ENCODE measurements around the gene VMP1.
"Not testable (repeated sequence)": the region's sequence is repeated elsewhere in the genome, so short reads cannot be mapped to it uniquely, and the experiment has no call there.

VMP1 gene

DNA sequence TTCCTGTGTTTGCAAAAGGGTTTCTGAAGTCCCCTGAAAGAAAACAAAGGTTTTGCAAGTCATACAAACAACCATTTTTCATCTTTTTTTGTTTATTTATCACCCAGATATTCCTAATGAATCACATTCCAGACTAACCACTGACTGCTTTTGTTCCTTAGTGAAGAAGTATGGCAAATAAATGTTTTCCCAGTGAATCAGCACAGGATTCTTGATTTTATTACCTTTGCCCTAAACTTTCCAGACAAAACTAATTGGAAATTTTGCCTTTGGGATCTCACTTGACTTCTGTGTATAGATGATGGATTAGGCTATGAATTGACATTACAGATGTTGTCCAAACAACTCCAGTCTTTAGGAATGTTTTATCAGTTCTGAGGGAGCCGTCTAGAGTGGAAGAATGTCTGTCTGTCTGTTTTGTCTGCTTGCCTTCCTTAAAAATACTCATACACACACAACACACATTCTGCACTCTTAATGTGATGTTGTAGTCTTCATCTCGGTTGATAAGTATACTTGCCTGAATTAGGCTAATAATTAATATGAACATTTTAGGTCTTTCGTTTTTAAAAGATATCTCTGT, 48.9 kb downstream of the VMP1 start:
- DNase-seq, result no peak

DNA sequence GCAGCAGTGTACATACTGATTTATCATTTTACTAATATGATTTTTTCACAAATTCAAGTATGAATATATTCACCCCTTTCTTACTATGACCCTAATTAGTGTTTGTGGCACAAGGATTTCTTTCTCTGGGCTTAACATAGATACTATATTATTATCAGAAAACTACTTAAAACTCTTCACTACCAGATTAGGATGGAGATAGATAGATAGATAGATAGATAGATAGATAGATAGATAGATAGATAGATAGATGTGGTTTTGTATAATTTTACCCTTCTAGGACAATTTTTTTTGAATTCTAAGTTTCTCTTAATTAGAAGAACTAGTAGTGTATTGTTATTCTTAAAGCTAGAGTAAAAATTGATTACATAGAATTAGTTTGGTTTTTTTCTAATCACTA, 49.6 kb downstream of the VMP1 start:
- DNase-seq, result no peak

DNA sequence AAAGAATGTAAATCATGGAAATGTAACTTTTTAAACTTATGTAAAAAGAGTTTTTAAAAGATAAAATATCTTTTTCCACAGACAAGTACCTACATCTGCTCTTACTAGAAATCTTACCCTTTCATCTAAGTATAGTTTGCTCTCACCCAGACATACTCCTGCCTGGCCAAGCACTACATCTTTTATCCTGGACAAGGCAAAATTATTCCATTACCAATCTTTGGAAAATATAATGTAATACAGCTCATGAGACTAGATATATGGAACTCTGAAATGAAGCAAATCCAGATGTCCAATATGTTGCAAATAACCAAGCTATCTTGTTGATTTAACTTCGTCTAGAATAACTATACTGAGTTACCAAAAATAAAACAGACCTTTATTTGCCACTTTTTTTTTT, 50.0 kb downstream of the VMP1 start:
- DNase-seq, result no peak

DNA sequence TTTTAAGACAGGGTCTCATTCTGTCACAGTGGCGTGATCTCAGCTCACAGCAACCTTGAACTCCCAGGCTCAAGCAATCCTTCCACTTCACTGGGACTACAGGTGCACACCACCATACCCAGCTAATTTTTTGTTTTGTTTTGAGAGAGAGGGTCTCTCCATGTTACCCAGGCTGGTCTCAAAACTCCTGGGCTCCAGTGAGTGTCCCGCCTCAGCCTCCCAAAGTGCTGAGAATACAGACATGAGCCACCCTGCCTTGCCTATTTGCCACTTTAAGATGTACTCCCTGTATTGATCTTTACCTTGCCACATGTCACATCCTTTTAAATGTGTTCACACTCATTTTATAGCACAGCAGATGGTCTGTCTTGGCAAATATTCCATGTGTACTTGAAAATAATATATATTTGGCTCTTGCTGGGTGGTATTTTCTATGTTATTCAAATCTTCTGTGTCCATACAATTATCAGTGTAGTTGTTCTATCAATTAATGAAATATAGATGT, 50.5 kb downstream of the VMP1 start:
- no peak for DNase-seq

DNA sequence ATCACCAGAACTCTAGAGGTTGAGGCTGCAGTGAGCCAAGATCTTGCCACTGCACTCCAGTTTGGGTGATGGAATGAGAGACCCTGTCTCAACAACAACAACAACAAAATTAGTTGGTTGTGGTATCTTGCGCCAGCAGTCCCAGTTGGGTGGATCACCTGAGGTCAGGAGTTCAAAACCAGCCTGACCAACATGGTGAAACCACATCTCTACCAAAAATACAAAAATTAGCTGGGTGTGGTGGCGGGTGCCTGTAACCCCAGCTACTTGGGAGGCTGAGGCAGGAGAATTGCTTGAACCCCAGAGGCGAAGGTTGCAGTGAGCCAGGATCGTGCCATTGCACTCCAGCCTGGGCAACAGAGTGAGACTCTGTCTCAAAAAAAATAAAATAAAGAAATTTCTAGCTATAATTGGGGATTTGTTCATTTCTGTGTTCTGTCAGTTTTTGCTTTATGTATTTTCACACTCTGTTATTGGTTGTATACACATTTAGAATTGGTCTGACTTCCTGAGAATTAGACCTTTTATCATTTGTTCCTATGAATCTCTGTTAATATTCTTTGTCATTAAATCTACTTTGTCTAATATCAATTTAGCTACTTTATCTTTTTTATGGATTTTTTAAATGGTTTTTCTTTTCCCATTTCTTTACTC, 51.7 kb downstream of the VMP1 start:
- not testable (repeated sequence) for DNase-seq

DNA sequence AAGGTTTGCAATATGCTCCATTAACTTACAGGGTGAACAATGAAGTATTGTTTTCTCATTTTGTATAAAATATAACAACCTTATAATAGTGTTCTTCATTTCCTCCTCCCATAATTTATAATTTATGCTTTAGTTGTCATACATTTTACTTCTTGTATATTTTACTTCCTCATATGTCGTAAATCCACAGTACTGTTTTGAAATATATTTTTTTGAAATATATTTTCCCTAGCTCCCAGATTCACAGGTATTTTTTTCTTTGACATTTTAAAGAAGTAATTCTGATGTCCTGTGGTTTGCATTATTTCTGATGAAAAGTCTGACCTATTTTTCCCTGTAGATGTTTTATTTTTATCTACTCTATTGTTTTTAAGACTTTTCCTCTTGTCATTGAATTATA, 52.7 kb downstream of the VMP1 start:
- peak in 1 of 2 donors; percentile 14 for DNase-seq

DNA sequence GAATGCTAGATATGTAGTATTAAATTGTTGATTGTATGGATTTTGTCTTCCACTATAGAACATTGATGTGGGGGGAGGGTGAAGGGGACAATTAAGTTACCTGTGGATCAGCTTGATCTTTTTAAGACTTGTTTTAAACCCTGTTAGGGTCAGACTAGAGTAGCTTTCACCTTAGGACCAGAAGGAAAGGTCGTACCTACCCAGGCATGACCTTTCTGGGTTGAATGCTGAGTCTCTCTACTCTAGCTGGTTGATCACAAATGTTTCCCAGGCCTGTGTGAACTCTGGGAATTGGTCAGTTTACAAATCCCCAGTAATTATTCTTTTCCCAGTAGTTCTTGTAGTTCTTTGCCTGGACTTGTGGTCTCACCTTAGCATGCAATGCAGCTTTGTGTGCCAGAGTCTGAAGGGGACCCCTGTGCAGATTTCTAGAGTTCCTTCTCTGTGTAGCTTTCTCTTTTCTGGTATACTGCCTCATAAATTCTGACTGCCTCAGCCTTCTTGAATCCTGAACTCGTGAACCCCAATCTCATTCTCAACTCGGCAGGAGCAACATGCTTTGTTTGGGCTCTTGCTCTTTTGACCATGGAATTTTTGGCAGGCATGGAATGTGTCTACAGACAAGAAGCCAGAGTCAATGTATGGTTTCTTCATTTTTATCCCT, 54.1 kb downstream of the VMP1 start:
- no peak for DNase-seq

DNA sequence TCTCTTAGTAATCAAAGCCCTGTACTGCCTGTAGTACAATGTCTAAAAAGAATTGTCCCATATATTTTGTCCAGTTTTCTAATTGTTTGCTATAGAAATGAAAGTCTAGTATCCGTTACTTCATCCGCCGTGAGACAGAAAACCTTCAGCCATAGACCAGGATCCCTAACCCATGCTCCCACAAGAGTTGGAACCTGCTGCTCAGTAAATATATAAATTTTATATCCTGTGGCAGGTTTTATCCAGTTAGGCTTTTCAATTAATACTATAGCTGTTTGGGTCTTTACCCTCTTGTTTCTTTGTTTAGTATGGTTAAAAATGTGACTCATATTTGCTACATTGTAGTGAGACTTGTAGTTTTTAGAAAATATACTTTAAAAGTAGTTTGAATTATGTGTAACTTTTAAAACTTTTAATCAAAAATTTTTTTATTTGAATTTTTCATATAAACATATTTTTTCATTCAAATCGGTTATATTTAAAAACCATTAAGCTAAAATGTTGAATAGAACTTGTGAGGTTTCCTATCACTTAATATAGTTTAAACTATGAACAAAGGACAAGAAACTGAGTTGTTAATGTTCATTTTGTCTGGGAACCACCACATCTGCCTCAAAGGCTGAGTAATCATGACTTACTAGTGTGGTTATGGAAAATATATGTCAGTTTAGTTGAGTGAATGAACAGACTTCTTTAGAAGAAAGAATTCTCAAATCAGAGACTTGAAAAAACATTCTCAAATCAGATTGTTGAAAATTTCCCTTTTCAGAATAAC, 54.8 kb downstream of the VMP1 start:
- DNase-seq, result peak in 1 of 2 donors; percentile 43

DNA sequence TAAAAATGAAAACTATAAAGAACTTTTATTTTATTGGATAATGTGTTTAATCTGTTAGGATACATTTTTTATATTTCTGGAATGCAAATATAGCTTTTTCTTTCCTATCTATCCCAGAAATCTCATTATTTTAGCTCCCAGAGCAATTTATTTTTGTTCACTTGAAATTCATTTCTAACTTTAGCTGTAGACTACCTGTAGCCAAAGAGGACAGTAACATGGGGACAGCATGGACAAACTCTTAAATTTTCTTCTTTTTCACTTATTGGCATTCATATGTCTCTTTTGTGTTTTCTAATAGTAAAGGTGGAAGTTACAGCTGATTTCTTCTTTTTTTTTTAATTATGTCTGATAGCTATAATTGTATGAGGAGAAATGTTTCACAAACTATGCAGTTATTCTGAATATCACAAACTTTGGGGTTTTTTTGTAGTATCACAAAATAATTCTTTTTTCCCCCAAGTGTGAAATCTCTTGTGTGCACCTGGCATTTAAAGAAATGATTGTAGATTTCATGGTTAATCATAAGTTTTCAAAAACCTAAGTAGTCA, 55.4 kb downstream of the VMP1 start:
- no peak for DNase-seq

DNA sequence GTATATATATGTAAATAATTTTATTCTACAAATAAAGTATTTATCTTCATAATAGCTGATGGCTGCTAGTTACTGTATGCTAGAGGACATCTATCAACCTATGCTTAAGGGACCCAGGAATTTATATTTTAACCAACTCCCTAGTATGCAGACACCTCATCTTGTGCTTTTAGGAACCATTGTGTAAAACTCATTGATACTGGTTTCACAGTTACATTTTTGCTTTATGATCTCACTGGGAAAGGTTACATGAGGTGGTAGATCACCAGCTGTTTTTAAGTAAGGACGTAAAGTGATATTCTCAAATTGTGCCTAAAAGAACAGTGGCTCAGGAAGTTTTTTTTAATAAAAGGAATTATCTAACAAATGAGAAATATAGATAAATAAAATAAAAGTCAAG, 56.4 kb downstream of the VMP1 start:
- no peak for DNase-seq

DNA sequence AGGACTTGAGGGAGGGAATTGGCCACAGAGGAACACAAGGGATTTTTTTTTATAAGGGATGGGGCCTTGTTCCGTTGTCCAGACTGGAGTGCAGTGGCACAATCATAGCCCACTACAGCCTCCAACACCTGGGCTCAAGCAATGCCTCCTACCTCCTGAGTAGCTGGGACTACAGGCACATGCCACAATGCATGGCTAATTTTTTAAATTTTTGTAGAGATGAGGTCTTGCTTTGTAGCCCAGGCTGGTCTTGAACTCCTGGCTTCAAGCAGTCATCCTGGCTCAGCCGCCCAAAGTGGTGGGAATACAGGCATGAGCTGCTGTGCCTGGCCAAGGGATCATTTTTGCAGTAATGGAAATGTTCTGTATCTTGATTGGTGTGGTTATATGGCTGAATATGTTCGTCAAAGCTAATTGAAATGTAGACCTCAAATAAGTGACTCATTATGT, 56.9 kb downstream of the VMP1 start:
- DNase-seq, result no peak

DNA sequence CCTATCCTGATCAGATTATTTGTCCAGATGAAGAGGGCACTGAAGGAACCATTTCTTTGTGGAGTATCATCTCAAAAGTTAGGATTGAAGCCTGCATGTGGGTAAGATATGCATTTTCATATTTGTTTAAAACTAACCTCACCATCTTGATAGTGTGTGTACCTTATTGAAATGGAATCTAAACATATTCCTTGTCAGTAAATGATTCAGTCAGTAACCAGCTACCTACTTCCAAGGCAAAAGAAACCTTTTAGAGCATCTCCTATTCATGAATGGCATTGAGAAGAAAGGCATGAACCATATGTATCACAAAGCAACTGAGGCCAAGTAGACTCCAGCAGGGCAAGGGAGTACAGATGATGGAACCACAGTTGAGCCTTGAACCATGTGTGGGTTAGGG, 57.6 kb downstream of the VMP1 start:
- no peak for DNase-seq

DNA sequence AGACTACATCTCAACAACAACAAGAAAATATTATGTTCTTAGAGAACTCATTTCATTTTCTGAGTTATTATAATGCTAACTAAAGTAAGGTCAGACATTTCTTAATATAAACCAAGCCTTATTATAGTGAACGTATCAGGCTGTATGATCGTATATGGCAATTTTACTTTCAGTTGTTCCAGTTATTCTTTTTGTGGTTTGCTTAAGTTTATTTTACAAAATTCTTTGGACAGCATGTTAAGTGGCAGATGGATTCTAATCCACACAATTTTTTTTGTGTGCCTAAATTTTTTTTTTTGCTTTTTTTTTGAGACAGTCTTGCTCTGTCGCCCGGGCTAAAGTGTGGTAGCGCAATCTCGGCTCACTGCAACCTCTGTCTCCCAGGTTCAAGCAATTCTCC, 59.0 kb downstream of the VMP1 start:
- no peak for DNase-seq

DNA sequence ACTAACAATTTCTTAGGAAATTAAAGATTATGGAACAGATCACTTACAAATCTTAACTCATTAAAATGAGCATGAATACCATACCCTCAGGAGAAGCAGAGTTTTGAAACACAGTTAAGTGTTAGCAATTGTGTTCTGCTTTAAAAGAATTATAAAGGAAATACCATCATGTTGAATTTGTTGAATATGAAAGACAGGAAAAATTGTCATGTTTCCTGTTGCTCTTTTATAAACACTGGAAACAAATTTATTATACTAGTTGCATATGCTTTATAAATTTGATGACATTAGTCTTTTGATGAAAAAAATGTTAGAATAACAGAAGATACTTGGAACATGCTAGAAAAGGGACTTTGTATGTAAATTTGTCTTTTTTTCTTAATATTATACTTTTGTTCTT, 59.7 kb downstream of the VMP1 start:
- DNase-seq, result no peak

DNA sequence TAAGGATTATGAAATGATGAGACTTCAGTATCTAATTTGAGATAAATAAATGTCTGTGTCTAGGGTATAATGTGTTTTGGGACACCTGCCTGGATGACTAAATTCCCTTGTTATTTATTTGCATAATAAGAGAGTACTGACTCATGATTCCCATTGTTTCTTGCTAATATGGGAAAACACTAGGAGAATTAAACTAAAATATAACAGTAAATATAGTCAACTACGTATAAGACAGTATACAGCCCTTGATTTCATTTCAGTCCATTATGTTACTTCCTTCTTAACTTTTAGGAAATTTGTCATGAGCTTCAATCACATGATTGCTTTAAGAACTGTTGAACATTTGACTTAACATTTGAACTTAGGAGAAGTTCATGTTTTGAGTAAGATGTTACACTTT, 62.4 kb downstream of the VMP1 start:
- no peak for DNase-seq

DNA sequence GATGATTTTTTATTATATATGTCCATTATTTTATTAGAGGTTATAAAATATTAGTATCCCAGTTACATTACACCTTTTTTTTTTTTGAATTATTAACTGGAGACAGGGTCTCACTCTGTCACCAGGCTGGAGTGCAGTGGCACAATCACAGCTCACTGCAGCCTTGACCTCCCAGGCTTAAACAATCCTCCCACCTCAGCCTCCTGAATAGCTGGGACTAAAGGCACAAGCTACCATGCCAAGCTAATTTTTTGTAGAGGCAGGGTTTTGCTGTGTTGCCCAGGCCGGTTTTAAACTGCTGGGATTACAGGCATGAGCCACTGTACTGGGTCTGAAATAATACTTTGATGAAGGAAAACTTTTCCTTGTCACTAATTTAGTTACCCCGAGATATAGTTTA, 63.6 kb downstream of the VMP1 start:
- no peak for DNase-seq

DNA sequence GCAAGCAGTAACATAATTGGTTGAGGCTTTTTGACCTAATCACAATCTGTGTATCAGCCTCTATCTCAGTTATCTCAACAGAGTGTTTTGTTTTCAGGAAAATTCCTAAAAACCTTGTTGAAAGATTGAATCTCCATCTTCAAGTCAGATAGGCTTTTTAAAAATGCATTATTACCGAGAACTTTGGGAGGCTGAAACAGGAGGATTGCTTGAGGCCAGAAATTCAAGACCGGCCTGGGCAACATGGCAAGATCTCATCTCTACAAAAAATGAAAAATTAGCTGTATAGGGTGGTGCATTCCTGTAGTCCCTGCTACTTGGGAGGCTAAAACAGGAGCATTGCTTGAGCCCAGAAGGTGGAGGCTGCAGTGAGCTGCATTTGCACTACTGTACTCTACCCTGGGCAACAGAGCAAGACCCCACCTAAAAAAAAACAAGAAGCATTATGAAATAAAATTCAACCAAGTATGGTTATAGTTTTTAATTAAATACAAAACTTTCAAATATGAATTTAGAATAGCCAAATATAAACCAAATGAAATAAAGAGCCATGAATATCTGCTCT, 68.4 kb downstream of the VMP1 start:
- DNase-seq, result no peak

DNA sequence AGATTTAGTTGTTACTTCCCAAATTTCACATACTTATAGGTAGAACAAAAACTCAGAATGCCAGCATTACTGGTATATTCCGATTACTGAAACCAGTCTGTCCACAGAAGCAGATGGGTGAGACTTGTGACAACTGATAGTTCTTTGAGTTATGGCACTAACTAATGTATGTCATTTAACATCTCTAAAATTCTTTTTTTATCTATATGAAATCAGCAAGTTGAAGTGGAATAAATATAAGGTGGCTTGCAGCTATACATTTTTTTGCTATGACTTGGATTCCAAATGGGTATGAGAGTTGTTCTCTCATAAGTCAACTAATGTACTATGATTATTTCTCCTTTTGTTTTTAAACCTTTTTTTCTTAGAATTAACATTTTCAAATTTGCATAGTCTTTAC, 69.1 kb downstream of the VMP1 start:
- no peak for DNase-seq

DNA sequence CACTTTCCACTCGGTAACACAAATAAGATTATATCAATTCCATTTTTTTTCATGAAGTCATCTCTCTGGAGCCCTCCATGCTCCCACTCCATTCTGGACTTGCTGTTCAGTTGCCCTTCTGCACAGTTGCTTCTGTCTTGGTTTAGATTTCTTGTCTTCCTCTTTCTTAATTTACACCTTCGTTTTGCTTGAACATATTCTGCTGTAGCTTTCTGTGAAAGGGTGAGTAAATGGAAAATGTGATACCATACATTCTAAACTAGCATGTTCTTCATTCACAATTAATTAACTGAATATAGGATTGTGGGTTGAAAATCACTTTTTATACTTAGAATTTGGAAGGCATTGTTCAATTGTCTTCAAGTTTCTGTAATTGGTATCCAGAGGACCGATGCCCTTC, 69.6 kb downstream of the VMP1 start:
- DNase-seq, result no peak

DNA sequence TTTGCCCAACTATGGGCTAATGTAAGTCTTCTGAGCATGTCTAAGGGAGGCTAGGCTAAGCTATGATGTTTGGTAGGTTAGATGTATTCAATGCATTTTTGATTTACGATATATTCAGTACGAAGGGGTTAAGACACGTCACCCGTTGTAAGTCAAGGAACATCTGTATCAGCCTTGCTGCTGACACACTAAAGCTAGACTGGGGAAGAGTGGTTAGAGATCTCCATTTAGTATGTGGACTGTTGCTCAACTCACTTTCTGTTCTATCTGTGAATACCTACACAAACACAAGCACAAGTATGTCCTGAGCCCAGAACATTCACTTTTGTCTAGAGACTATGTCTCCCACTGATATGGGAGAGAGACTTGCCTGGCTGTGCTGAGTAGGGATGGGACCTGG, 71.5 kb downstream of the VMP1 start:
- no peak for DNase-seq

DNA sequence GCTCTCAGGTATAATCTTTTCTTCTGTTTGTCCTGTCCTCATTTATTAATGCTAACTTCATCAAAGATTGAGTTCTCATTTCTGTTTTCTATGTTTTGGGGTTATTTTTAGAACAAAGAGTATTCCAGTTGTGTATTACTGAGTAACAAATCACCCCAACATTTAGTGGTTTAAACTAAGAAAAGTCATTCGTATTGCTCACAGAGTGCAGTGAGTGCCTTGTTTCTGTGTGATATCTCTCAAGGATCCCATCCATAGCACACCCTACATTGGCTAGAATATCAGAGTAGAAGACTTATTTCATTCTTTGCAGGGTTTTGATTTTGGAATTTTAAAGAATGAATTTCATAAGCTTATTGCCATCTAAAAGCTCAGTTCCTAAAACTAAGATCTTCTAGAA, 72.1 kb downstream of the VMP1 start:
- no peak for DNase-seq

DNA sequence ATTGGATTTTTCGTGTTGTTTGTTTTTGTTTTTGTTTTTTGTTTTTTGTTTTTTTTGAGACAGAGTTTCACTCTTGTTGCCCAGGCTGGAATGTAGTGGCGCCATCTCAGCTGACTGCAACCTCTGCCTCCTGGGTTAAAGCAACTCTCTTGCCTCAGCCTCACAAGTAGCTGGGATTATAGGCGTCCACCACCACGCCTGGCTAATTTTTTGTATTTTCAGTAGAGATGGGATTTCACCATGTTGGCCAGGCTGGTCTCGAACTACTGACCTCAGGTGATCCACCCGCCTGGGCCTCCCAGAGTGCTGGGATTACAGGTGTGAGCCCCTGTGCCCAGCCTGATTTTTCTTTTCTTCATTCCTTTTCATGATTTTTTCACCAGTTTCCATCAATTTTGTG, 73.1 kb downstream of the VMP1 start:
- not testable (repeated sequence) for DNase-seq

Data from CD4-positive, alpha-beta T cell treated with Interleukin-4 for 1 hour (primary cell).